Right lobe of liver (tissue), 4 donors: ENCODE data around the gene PSG11.
"Not testable (repeated sequence)": the region's sequence is repeated elsewhere in the genome, so short reads cannot be mapped to it uniquely, and the experiment has no call there.

Experiments used
- CTCF ChIP-seq, 4 donors: fragments of 200-600 bp in 3 of 4; fragments of 450-650 bp in 1 of 4; IDR thresholded peaks; one replicate each; pipeline versions ENCODE4 v1.5.1 to v1.8.0; 2016 to 2022; ENCODE audit warnings: antibody characterized with exemption in 4 of 4, mild to moderate bottlenecking in 2 of 4
- POLR2A ChIP-seq: fragments of 450-650 bp; IDR thresholded peaks from one replicate; pipeline ENCODE4 v1.6.1; 2017; ENCODE audit warnings: antibody characterized with exemption, mild to moderate bottlenecking
- donor health status: DM: no; HTN: no; CAD: no.
- donor health status: DM: no; HTN: no; CAD: no.
- donor health status: DM: no; HTN: yes; CAD: no.

GRCh38 chr19:43027985-43028384, 1.7 kb upstream of the PSG11 start:
- TF ChIP-seq POLR2A; CTCF (IDR thresholded peaks at IDR 0.05): not testable (repeated sequence)
